IPS-18a (cell line): ENCODE results near the gene CD79A.

Experiments used
- H3K27ac ChIP-seq: one replicate; pipeline ENCODE4 v1.5.1; 2013; ENCODE audit warnings: low read length
- H3K27me3 ChIP-seq: one replicate; pipeline ENCODE4 v1.6.1; 2013; ENCODE audit warnings: mild to moderate bottlenecking, low read length; ENCODE audit not compliant: control insufficient read depth, insufficient read depth
- H3K36me3 ChIP-seq: one replicate; pipeline ENCODE4 v1.6.1; 2013; ENCODE audit warnings: low read depth, low read length; ENCODE audit not compliant: control insufficient read depth
- H3K4me1 ChIP-seq: one replicate; pipeline ENCODE4 v1.6.1; 2013; ENCODE audit warnings: low read depth, low read length; ENCODE audit not compliant: control insufficient read depth
- H3K4me3 ChIP-seq: one replicate; pipeline ENCODE4 v1.5.1; 2013; ENCODE audit warnings: low read length
- H3K9ac ChIP-seq: one replicate; pipeline ENCODE4 v1.6.1; 2013; ENCODE audit warnings: mild to moderate bottlenecking, low read length, moderate library complexity
- H3K9me3 ChIP-seq: one replicate; pipeline ENCODE4 v1.6.1; 2013; ENCODE audit warnings: low read depth, low read length; ENCODE audit not compliant: control insufficient read depth

The CD79A gene

GRCh38 chr19:41919948-41920712 lies 43.1 kb downstream of the CD79A start:
- Histone ChIP-seq H3K36me3 (no peaks in the 10 kb centered on the region), H3K4me1 (peaks cover 3% of the 10 kb centered on the region), H3K9ac (no peak overlapping the region), H3K27ac (no peak overlapping the region), H3K27me3 (peaks cover 99% of the 10 kb centered on the region), H3K9me3 (no peaks in the 10 kb centered on the region), H3K4me3 (no peak overlapping the region)

- Histone ChIP-seq H3K27ac (no peak overlapping the region), H3K27me3 (peaks cover 99% of the 10 kb centered on the region), H3K9ac (no peak overlapping the region), H3K36me3 (no peaks in the 10 kb centered on the region), H3K4me1 (peaks cover 3% of the 10 kb centered on the region), H3K4me3 (no peak overlapping the region), H3K9me3 (no peaks in the 10 kb centered on the region)
These were observed 44.0 kb downstream of the CD79A start for GRCh38 chr19:41920882-41921576.

- H3K27me3 ChIP-seq, result peaks cover 99% of the 10 kb centered on the region
- no peak overlapping the region for H3K9ac ChIP-seq
- H3K4me1 ChIP-seq, result peaks cover 3% of the 10 kb centered on the region
- H3K36me3 ChIP-seq, result no peaks in the 10 kb centered on the region
- H3K27ac ChIP-seq, result no peak overlapping the region
- H3K9me3 ChIP-seq, result no peaks in the 10 kb centered on the region
- no peak overlapping the region for H3K4me3 ChIP-seq
These were observed 44.8 kb downstream of the CD79A start for GRCh38 chr19:41921577-41922576.

GRCh38 chr19:41922585-41922984 lies 45.5 kb downstream of the CD79A start:
- Histone ChIP-seq H3K9me3 (no peaks in the 10 kb centered on the region), H3K27ac (no peak overlapping the region), H3K36me3 (no peaks in the 10 kb centered on the region), H3K9ac (no peak overlapping the region), H3K27me3 (peaks cover 99% of the 10 kb centered on the region), H3K4me1 (peaks cover 3% of the 10 kb centered on the region), H3K4me3 (no peak overlapping the region)

- H3K4me3 ChIP-seq, result no peak overlapping the region
- no peaks in the 10 kb centered on the region for H3K36me3 ChIP-seq
- H3K27me3 ChIP-seq, result peaks cover 99% of the 10 kb centered on the region
- no peak overlapping the region for H3K9ac ChIP-seq
- no peak overlapping the region for H3K27ac ChIP-seq
- peaks cover 3% of the 10 kb centered on the region for H3K4me1 ChIP-seq
- no peaks in the 10 kb centered on the region for H3K9me3 ChIP-seq
These were observed 46.1 kb downstream of the CD79A start for GRCh38 chr19:41923045-41923788.

GRCh38 chr19:41924151-41925145 lies 47.4 kb downstream of the CD79A start:
- Histone ChIP-seq H3K9ac (no peak overlapping the region), H3K27me3 (peaks cover 99% of the 10 kb centered on the region), H3K4me3 (no peak overlapping the region), H3K4me1 (peaks cover 3% of the 10 kb centered on the region), H3K9me3 (no peaks in the 10 kb centered on the region), H3K27ac (no peak overlapping the region), H3K36me3 (no peaks in the 10 kb centered on the region)

- Histone ChIP-seq H3K27me3 (peaks cover 99% of the 10 kb centered on the region), H3K4me3 (no peak overlapping the region), H3K36me3 (no peaks in the 10 kb centered on the region), H3K27ac (no peak overlapping the region), H3K9ac (no peak overlapping the region), H3K4me1 (peaks cover 3% of the 10 kb centered on the region), H3K9me3 (no peaks in the 10 kb centered on the region)
These were observed 48.3 kb downstream of the CD79A start for GRCh38 chr19:41925208-41926003.

- H3K4me3 ChIP-seq, result no peak overlapping the region
- no peak overlapping the region for H3K27ac ChIP-seq
- H3K4me1 ChIP-seq, result peaks cover 3% of the 10 kb centered on the region
- H3K9me3 ChIP-seq, result no peaks in the 10 kb centered on the region
- H3K9ac ChIP-seq, result no peak overlapping the region
- H3K27me3 ChIP-seq, result peaks cover 99% of the 10 kb centered on the region
- no peaks in the 10 kb centered on the region for H3K36me3 ChIP-seq
These were observed 49.1 kb downstream of the CD79A start for GRCh38 chr19:41926028-41926762.

- peaks cover 99% of the 10 kb centered on the region for H3K27me3 ChIP-seq
- H3K36me3 ChIP-seq, result no peaks in the 10 kb centered on the region
- H3K9me3 ChIP-seq, result no peaks in the 10 kb centered on the region
- H3K27ac ChIP-seq, result no peak overlapping the region
- H3K4me3 ChIP-seq, result no peak overlapping the region
- no peak overlapping the region for H3K9ac ChIP-seq
- H3K4me1 ChIP-seq, result peaks cover 6% of the 10 kb centered on the region
These were observed 49.9 kb downstream of the CD79A start for GRCh38 chr19:41926763-41927496.
